Effector memory CD8-positive, alpha-beta T cell (primary cell): ENCODE data around the gene SLC15A2.
"Not testable (repeated sequence)": the region's sequence is repeated elsewhere in the genome, so short reads cannot be mapped to it uniquely, and the experiment has no call there.

ENCODE experiments used
- ATAC-seq: fragments of 150-1000 bp; cut with Tn5 transposase; replicated peaks from 2 replicates; pipeline ENCODE4 v1.10.0; 2021; ENCODE audit warnings: mild to moderate bottlenecking, moderate library complexity
- DNase-seq, 3 experiments: peaks; one replicate each; pipeline ENCODE4 v3.0.0; 2021
- H3K27ac Mint-ChIP-seq, 2 donors: one replicate each; pipeline ENCODE4 v1.8.0; 2022; ENCODE audit warnings: mild to moderate bottlenecking in 2 of 2, mixed read lengths in 2 of 2, moderate library complexity in 2 of 2
- H3K27me3 Mint-ChIP-seq, 2 donors: one replicate each; pipeline ENCODE4 v1.8.0; 2022; ENCODE audit warnings: mixed read lengths in 2 of 2
- H3K36me3 Mint-ChIP-seq: one replicate; pipeline ENCODE4 v1.8.0; 2022; ENCODE audit warnings: mild to moderate bottlenecking, moderate library complexity, mixed read lengths; ENCODE audit not compliant: insufficient read depth
- H3K4me1 Mint-ChIP-seq, 2 donors: one replicate each; pipeline ENCODE4 v1.8.0; 2022; ENCODE audit warnings: low read depth in 2 of 2, mixed read lengths in 2 of 2
- H3K4me3 Mint-ChIP-seq, 2 donors: one replicate each; pipeline ENCODE4 v1.8.0; 2022; ENCODE audit warnings: mild to moderate bottlenecking in 2 of 2, mixed read lengths in 2 of 2, moderate library complexity in 2 of 2
- H3K9me3 Mint-ChIP-seq, 2 donors: one replicate each; pipeline ENCODE4 v1.8.0; 2022; ENCODE audit warnings: mixed read lengths in 2 of 2

The SLC15A2 gene

DNA sequence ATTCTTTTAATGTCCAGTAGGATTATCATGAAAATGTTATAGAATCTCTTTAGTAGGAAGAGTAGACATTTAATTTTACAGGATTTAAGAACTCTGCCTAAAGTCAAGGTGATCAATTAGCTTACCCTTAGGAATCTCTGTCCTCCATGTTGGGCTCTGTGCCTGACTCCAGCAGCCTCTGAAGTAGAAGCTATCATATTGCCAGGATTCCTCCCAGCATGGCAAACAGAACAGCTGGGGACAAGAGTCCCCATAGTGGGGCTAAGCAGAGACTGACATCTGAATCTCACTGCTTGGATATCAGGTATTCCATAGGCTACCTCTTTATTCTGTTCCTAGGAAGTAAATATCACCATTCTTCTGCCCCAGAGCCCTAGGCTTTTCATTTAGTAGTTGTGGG lies 1.5 kb downstream of the SLC15A2 start:
- H3K27ac Mint-ChIP-seq: no peak overlapping the region
- no peak overlapping the region for H3K4me3 Mint-ChIP-seq
- H3K27me3 Mint-ChIP-seq: no peaks in the 10 kb centered on the region
- H3K4me1 Mint-ChIP-seq: no peaks in the 10 kb centered on the region
- H3K36me3 Mint-ChIP-seq: no peaks in the 10 kb centered on the region
- no peaks in the 10 kb centered on the region for H3K9me3 Mint-ChIP-seq
- ATAC-seq (no peak), DNase-seq (no peak)

GRCh38 chr3:121896823-121897222 lies 2.6 kb downstream of the SLC15A2 start:
- Mint-ChIP-seq H3K9me3 (no peaks in the 10 kb centered on the region), H3K27me3 (no peaks in the 10 kb centered on the region), H3K36me3 (no peaks in the 10 kb centered on the region), H3K27ac (no peak overlapping the region), H3K4me1 (no peaks in the 10 kb centered on the region), H3K4me3 (no peak overlapping the region)
- no peak for DNase-seq
- ATAC-seq: no peak

DNA sequence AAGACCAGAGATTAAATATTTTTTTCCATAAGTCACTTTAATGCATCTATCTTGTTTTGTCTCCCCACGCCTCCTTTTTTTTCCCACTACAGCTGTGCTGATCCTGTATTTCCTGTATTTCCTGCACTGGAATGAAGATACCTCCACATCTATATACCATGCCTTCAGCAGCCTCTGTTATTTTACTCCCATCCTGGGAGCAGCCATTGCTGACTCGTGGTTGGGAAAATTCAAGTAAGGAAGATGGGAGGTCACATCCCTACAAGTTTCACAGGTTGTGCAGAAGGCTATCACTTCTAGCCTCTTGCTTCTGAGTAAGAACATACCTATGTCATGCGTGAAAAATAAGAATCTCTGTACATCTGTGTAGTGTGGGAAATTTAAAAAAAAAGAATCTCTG lies 3.1 kb downstream of the SLC15A2 start:
- no peaks in the 10 kb centered on the region for H3K4me1 Mint-ChIP-seq
- ATAC-seq (no peak), DNase-seq (no peak)
- H3K9me3 Mint-ChIP-seq: no peaks in the 10 kb centered on the region
- no peak overlapping the region for H3K4me3 Mint-ChIP-seq
- no peaks in the 10 kb centered on the region for H3K27me3 Mint-ChIP-seq
- H3K36me3 Mint-ChIP-seq: no peaks in the 10 kb centered on the region
- H3K27ac Mint-ChIP-seq: no peak overlapping the region

- H3K4me3 Mint-ChIP-seq: no peak overlapping the region
- H3K4me1 Mint-ChIP-seq: no peaks in the 10 kb centered on the region
- no peak for DNase-seq
- no peaks in the 10 kb centered on the region for H3K27me3 Mint-ChIP-seq
- peaks cover 3% of the 10 kb centered on the region for H3K36me3 Mint-ChIP-seq
- ATAC-seq: no peak
- no peak overlapping the region for H3K27ac Mint-ChIP-seq
- no peaks in the 10 kb centered on the region for H3K9me3 Mint-ChIP-seq
These were observed 19.2 kb downstream of the SLC15A2 start for GRCh38 chr3:121913305-121913990.

GRCh38 chr3:121914081-121914998 lies 20.1 kb downstream of the SLC15A2 start:
- Mint-ChIP-seq H3K27me3 (no peaks in the 10 kb centered on the region), H3K36me3 (no peaks in the 10 kb centered on the region), H3K4me3 (no peak overlapping the region), H3K4me1 (no peaks in the 10 kb centered on the region), H3K9me3 (no peaks in the 10 kb centered on the region), H3K27ac (no peak overlapping the region)
- DNase-seq (no peak), ATAC-seq (no peak)

DNA sequence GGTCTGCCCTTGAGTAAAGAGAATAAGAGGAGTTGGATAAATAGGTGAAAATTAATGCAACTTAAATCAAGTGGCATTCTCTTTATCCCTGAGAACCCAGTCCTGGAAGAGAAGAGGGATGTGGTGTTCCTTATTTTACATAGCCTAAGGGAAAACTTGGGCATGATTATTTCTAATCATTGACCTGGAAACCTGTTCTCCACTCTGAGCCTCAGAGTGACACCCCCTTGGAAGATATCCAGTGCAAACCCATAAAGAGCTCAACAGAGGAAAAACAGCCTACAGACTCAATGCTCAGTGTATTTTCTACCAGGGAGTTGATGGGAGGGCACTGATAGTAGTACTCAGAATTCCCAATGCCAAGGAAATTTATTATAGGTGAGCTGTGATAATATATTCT lies 22.0 kb downstream of the SLC15A2 start:
- Mint-ChIP-seq H3K27me3 (no peaks in the 10 kb centered on the region), H3K4me1 (no peaks in the 10 kb centered on the region), H3K9me3 (no peaks in the 10 kb centered on the region), H3K4me3 (no peak overlapping the region), H3K27ac (no peak overlapping the region), H3K36me3 (no peaks in the 10 kb centered on the region)
- ATAC-seq: no peak
- no peak for DNase-seq

DNA sequence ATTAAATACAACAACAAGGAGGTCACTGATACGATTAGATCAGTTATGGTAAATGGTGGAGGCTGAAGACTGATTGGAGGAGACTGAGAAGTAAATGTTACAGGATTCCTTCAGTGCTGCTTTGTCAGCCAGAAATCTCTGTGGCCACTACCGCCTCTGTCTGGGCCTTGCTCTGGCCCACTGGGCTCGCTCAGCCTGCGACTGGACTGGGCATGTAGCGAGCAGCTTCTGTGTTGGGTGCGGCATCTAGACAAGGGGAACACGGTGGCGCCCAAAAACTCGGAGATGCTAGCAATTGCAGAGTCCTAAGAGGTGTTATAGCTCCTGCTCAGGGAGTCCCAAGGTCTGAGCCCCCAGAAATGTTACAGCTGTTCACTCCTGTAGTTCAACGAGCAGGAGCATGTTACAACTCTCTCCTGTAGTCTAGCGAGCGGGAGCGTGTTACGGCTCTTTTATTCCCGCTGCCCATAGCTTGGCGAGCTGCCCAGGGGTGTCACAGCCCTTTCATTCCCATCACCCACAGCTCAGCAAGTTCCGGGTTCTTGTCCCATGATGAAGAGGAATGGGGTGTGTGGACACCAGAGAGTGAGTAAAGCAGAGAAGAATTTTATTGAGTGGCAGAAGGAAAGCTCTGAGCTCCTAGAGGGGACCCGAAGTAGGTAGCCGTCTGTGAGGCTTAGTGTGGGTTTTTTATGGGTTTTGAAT lies 24.7 kb downstream of the SLC15A2 start:
- H3K27me3 Mint-ChIP-seq: no peaks in the 10 kb centered on the region
- H3K4me3 Mint-ChIP-seq: no peak overlapping the region
- no peaks in the 10 kb centered on the region for H3K9me3 Mint-ChIP-seq
- H3K4me1 Mint-ChIP-seq: no peaks in the 10 kb centered on the region
- ATAC-seq (no peak), DNase-seq (no peak)
- H3K27ac Mint-ChIP-seq: no peak overlapping the region
- no peaks in the 10 kb centered on the region for H3K36me3 Mint-ChIP-seq

DNA sequence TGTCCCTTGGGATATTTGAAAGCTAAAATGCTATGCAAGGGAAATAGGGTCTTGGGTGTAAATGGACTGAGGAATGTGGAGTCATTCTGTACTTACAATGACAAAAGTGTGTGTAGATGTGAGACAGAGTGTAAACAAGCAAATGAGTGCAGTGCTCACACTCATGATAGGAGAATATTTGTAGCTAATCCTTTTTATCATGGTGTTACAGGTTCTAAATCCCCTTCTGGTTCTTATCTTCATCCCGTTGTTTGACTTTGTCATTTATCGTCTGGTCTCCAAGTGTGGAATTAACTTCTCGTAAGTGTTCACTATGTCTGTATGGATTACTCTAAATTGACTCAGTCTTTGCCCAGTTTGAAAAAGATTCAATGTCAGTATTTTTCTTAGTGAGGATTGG lies 30.5 kb downstream of the SLC15A2 start:
- H3K9me3 Mint-ChIP-seq: no peaks in the 10 kb centered on the region
- no peaks in the 10 kb centered on the region for H3K36me3 Mint-ChIP-seq
- no peak overlapping the region for H3K4me3 Mint-ChIP-seq
- DNase-seq (no peak), ATAC-seq (no peak)
- H3K27me3 Mint-ChIP-seq: no peaks in the 10 kb centered on the region
- no peak overlapping the region for H3K27ac Mint-ChIP-seq
- H3K4me1 Mint-ChIP-seq: no peaks in the 10 kb centered on the region

- Mint-ChIP-seq H3K27me3 (no peaks in the 10 kb centered on the region), H3K27ac (no peak overlapping the region), H3K36me3 (no peaks in the 10 kb centered on the region), H3K4me3 (no peak overlapping the region), H3K9me3 (no peaks in the 10 kb centered on the region), H3K4me1 (no peaks in the 10 kb centered on the region)
- DNase-seq: no peak
- ATAC-seq: no peak
These were observed 32.2 kb downstream of the SLC15A2 start for GRCh38 chr3:121926380-121926779.

DNA sequence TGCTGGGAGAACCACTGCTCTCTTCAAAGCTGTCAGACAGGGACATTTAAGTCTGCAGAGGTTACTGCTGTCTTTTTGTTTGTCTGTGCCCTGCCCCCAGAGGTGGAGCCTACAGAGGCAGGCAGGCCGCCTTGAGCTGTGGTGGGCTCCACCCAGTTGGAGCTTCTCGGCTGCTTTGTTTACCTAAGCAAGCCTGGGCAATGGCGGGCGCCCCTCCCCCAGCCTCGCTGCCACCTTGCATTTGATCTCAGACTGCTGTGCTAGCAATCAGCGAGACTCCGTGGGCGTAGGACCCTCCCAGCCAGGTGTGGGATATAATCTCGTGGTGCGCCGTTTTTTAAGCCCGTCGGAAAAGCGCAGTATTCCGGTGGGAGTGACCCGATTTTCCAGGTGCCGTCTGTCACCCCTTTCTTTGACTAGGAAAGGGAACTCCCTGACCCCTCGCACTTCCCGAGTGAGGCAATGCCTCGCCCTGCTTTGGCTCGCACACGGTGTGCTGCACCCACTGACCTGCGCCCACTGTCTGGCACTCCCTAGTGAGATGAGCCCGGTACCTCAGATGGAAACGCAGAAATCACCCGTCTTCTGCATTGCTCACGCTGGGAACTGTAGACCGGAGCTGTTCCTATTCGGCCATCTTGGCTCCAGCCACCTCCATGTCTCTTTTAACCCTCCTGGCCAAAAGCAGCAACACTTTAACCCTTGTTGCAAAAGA lies 44.1 kb downstream of the SLC15A2 start:
- not testable (repeated sequence) for H3K27ac Mint-ChIP-seq, H3K27me3 Mint-ChIP-seq, ATAC-seq, DNase-seq, H3K4me3 Mint-ChIP-seq, H3K36me3 Mint-ChIP-seq, H3K9me3 Mint-ChIP-seq, H3K4me1 Mint-ChIP-seq

DNA sequence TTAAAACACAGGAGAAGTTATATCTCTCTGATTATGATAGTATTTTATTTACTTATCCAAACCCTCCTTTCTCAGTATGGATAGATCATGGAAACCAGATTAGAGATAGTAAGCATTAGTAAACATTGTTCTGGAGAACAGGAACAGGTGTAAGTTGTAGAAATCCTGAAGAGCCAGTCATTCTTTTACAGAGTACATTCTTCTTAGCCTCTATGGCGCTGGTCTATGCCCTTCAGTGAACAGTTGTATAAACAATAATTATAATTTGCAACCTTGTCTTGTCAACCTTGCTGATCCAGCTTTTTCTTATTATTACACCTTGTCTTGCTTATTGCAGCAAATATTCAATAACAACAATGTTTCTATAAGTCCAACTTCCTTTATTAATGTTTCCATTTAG lies 47.4 kb downstream of the SLC15A2 start:
- Mint-ChIP-seq H3K27ac (no peak overlapping the region), H3K36me3 (no peaks in the 10 kb centered on the region)

GRCh38 chr3:121942116-121942786 lies 48.0 kb downstream of the SLC15A2 start:
- H3K4me3 Mint-ChIP-seq: no peak overlapping the region

More for the DNA sequence above, 47.4 kb downstream of the SLC15A2 start:
- no peaks in the 10 kb centered on the region for H3K27me3 Mint-ChIP-seq
- DNase-seq: no peak
- no peak for ATAC-seq
- no peak overlapping the region for H3K4me3 Mint-ChIP-seq
- H3K4me1 Mint-ChIP-seq: no peaks in the 10 kb centered on the region
- no peaks in the 10 kb centered on the region for H3K9me3 Mint-ChIP-seq

DNA sequence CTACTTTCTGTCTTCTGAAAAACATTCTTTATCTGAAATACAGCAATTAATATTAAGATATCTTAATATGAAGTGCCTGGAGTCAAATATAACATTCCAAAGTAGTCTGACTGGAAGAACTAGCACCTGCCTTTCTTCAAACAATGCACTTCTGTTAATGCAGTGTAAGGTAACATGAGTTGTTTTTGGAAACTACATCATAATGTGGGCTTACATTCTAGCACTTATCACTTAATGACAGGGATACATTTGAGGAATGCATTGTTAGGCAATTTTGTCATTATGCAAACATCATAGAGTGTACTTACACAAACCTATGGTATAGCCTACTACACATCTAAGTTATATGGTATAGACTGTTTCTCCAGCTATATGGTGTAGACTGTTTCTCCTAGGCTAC lies 49.2 kb downstream of the SLC15A2 start:
- no peaks in the 10 kb centered on the region for H3K36me3 Mint-ChIP-seq
- no peaks in the 10 kb centered on the region for H3K27me3 Mint-ChIP-seq
- no peaks in the 10 kb centered on the region for H3K4me1 Mint-ChIP-seq
- DNase-seq (no peak), ATAC-seq (no peak)
- H3K9me3 Mint-ChIP-seq: no peaks in the 10 kb centered on the region
- no peak overlapping the region for H3K4me3 Mint-ChIP-seq
- no peak overlapping the region for H3K27ac Mint-ChIP-seq

More at GRCh38 chr3:121942116-121942786, 48.0 kb downstream of the SLC15A2 start:
- ATAC-seq (no peak), DNase-seq (no peak)
- Mint-ChIP-seq H3K9me3 (no peaks in the 10 kb centered on the region), H3K4me1 (no peaks in the 10 kb centered on the region), H3K27me3 (no peaks in the 10 kb centered on the region), H3K36me3 (no peaks in the 10 kb centered on the region), H3K27ac (no peak overlapping the region)
